Measurements from ENCODE around the gene ITFG1.

GRCh38 chr16:47506800-47507199 is 45.9 kb upstream of the ITFG1 start:
- TF ChIP-seq CTCF (IDR thresholded peaks at IDR 0.05) = no peak
- no peak for TF ChIP-seq POLR2A (IDR thresholded peaks at IDR 0.05)
